Bladder microvascular endothelial cell (primary cell): ENCODE measurements around the gene OR6C68. TPM values are rescaled to one million over a fixed set of nuclear protein-coding genes. Genes with fewer than 3 reads are reported as not detected.

Source experiments
- total RNA-seq: library from RNA; depleted of rRNA; stranded (reverse); fragments of >200 nt; gene quantifications from 2 replicates; pipeline ENCODE4 v1.2.3, GENCODE V29; 2014

Gene OR6C68
- total RNA-seq: not detected in 2 replicates

GRCh38 chr12:55492078-55492477 is at the start of gene OR6C68:
OR6C68 (plus strand) TSS chr12:55492378; CDS start chr12:55492378, 0 bp downstream.

DNA sequence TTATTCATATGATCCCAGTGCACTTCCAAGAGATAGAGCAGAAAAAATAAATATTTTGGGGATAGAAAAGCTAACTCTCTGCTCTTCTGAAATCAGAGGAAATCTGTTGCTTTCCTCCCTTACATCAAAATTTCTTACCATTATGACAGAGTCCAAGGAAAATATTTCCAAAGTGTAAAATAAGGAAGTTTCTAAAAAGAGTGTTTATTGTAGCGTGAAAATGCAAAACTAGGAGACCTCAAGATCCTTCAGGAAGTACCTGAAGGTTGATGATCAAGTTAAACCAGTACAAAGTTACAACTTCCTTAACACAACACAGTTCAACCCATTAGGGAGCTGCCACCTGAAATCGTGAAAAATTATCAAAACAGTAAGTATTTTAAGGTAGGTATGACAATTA is 48.4 kb upstream of the OR6C68 start, which contains the start of gene OR6C2:
Gene OR6C2, plus strand, starts transcription at position 301 of the 400 bp plus-strand sequence. CDS start 8,138 bp downstream, outside the sequence.

DNA sequence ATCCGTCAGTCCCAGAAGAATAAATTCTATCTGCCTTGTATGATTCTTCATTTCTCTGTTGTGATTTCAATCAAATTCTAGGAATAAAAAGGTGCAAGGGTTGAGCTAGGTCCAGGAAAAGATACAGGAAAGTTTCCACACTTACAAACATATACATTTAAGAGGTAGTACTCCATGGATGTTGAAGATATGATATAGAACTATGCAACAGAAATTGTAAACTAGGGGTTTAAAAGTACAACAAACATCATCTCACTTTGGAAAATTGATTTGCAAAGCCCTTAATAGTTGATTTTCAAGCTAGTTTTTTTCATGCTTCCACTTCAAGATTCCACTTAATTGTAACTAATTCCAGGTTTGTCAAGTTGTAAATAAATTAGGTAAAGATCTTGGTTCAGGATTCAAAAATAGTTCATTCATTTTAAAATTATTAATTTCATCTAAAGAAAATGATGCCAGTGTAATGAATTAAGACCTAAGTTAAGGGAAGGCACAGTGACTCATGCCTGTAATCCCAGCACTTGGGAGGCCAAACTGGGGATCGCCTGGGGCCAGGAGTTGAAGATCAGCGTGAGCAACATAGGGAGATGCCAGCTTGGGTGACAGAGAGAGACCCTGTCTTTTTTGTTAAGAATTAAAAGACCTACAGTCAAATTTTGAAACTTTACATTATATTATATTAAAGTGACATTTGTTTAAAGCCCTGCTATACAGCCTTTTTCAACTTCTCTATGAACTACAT is 21.9 kb upstream of the OR6C68 start, which contains the start of gene OR6C70:
Gene OR6C70, minus strand, starts transcription at position 51 of the 742 bp plus-strand sequence. Its CDS starts 0 bp downstream, at position 51.

Other genes with a start within 250 kb of the OR6C68 start
- not detected in 2 replicates for gene OR6C74, start 247.8 kb upstream of the OR6C68 start, total RNA-seq
- not detected in 2 replicates for gene OR6C6, start 195.8 kb upstream of the OR6C68 start, total RNA-seq
- gene OR6C1, start 178.0 kb upstream of the OR6C68 start, total RNA-seq: not detected in 2 replicates
- gene OR6C3, start 161.6 kb upstream of the OR6C68 start, total RNA-seq: not detected in 2 replicates
- not detected in 2 replicates for gene OR6C75, start 129.4 kb upstream of the OR6C68 start, total RNA-seq
- not detected in 2 replicates for gene OR6C65, start 91.8 kb upstream of the OR6C68 start, total RNA-seq
- gene OR6C76, start 66.1 kb upstream of the OR6C68 start, total RNA-seq: not detected in 2 replicates
- not detected in 2 replicates for gene OR6C2, start 48.3 kb upstream of the OR6C68 start, total RNA-seq
- gene OR6C70, start 22.2 kb upstream of the OR6C68 start, total RNA-seq: not detected in 2 replicates
- gene OR6C4, start 57.2 kb downstream of the OR6C68 start, total RNA-seq: not detected in 2 replicates
- gene OR2AP1, start 80.1 kb downstream of the OR6C68 start, total RNA-seq: not detected in 2 replicates
- gene OR10P1, start 144.5 kb downstream of the OR6C68 start, total RNA-seq: not detected in 2 replicates
- gene ITGA7, start 215.5 kb downstream of the OR6C68 start, total RNA-seq: 0.76 and 0.81 TPM in 2 replicates
- gene BLOC1S1, start 223.7 kb downstream of the OR6C68 start, total RNA-seq: 47.5 and 72.9 TPM in 2 replicates
- gene RDH5, start 228.0 kb downstream of the OR6C68 start, total RNA-seq: 0.97 and 1.6 TPM in 2 replicates
- gene CD63, start 236.6 kb downstream of the OR6C68 start, total RNA-seq: 1,206 and 1,347 TPM in 2 replicates